ENCODE data around the gene DEAF1. TPM values are rescaled to one million over a fixed set of nuclear protein-coding genes. Genes with fewer than 3 reads are reported as not detected.

The DEAF1 gene
- total RNA-seq, 1 experiment from 2014 or later: 33.9 TPM

DNA sequence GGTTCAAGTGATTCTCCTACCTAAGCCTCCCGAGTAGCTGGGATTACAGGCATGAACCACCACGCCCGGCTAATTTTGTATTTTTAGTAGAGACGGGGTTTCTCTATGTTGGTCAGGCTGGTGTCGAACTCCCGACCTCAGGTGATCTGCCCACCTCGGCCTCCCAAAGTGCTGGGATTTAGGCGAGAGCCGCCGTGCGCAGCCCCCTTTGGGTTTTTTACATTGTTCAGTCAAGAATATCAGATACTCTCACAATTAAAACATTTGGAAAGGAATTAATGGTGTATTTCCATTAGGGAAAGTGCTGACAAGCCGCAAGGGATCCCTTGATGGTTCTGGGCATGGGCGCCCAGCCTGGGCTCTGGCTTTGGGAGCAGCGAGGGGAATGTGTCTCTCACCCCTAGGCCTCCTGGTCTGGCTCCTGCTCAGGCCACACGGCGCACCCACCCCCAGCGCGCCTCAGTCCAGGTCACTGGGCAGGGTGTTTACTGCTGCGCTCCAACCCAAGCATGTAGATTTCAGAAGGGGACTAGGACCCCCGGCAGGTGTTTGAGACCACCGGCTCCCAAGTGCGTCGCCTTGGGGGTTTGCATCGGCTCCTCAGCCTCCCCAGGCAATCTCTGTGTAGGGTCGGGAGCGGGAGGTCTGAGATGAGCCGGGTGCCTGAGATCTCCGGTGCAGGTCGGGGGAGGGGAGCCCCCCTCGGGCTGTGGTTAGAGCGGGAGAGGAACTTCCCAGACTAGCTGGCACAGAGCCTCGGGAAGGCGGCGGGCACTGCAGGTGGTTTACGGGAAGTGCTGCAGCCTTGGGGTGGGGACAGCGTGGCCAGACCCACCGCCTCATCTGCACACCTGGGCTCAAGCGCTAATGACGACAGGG, 78.5 kb downstream of the DEAF1 start:
- H3K27me3 ChIP-seq (ENCODE audit: insufficient read depth, low read length): no peaks in the 10 kb centered on the region
- intact Hi-C loops (cut with micrococcal nuclease): no loop called here
- H2AFZ ChIP-seq (ENCODE audit: low read depth, low read length, poor library complexity, severe bottlenecking): no peak overlapping the region
- H3K4me3 ChIP-seq (replicated peaks in 1 of 2; ENCODE audit: low read depth in 1 of 2, low read length in 2 of 2): peak overlapping the region; percentile 62 to 68
- no TSS peak for BruUV-seq (replicated peaks)
- H3K9me2 ChIP-seq (ENCODE audit: insufficient read depth): no peaks in the 10 kb centered on the region
- ATAC-seq (no peak), DNase-seq (ENCODE audit: low read depth, low spot score) (no peak)
- peak overlapping the region; percentile 74 for H3K9ac ChIP-seq (ENCODE audit: low read length)
- peak overlapping the region; percentile 95 for H3K4me2 ChIP-seq (ENCODE audit: low read length)
- peaks cover 13% of the 10 kb centered on the region; the same call in 1 of the 2 replicates for H4K20me1 ChIP-seq (ENCODE audit: insufficient read depth)
- RAD21 ChIA-PET (ENCODE audit: low non-redundant PET in 1 of 2, low total read pairs in 2 of 2, uncharacterized antibody in 2 of 2, unreplicated experiment in 2 of 2): no interaction called here
- H3K79me2 ChIP-seq (ENCODE audit: insufficient read depth, low read length): peaks cover 27% of the 10 kb centered on the region; the same call in 1 of the 2 replicates
- no peaks in the 10 kb centered on the region for H3K9me3 ChIP-seq (ENCODE audit: control insufficient read depth in 1 of 2, insufficient read depth in 1 of 2, low read depth in 1 of 2, low read length in 2 of 2)
- CTCF ChIA-PET: no interaction called here
- POLR2A ChIA-PET: no interaction called here
- peaks cover 8 to 42% of the 10 kb centered on the region in 2 experiments for H3K4me1 ChIP-seq (ENCODE audit: control insufficient read depth in 1 of 2, insufficient read depth in 2 of 2, low read length in 2 of 2)
- peaks cover 4 to 11% of the 10 kb centered on the region in 2 experiments; a peak in 3 of 4 replicates for H3K36me3 ChIP-seq (ENCODE audit: control insufficient read depth in 1 of 2, insufficient read depth in 2 of 2, low read length in 2 of 2)
- peak overlapping the region; percentile 69 for H3K27ac ChIP-seq (ENCODE audit: low read depth, low read length)
- TF ChIP-seq SRF (IDR thresholded peaks at IDR 0.05; ENCODE audit: low read depth) (no peak), EGR1 (IDR thresholded peaks at IDR 0.05; ENCODE audit: low read depth) (no peak), ELF1 (IDR thresholded peaks at IDR 0.05; ENCODE audit: borderline replicate concordance, low read depth) (no peak), FOSL1 (IDR thresholded peaks at IDR 0.05; ENCODE audit: low read depth) (no peak), POLR2AphosphoS5 (IDR thresholded peaks at IDR 0.05; ENCODE audit: low read depth, low read length) (no peak)

DNA sequence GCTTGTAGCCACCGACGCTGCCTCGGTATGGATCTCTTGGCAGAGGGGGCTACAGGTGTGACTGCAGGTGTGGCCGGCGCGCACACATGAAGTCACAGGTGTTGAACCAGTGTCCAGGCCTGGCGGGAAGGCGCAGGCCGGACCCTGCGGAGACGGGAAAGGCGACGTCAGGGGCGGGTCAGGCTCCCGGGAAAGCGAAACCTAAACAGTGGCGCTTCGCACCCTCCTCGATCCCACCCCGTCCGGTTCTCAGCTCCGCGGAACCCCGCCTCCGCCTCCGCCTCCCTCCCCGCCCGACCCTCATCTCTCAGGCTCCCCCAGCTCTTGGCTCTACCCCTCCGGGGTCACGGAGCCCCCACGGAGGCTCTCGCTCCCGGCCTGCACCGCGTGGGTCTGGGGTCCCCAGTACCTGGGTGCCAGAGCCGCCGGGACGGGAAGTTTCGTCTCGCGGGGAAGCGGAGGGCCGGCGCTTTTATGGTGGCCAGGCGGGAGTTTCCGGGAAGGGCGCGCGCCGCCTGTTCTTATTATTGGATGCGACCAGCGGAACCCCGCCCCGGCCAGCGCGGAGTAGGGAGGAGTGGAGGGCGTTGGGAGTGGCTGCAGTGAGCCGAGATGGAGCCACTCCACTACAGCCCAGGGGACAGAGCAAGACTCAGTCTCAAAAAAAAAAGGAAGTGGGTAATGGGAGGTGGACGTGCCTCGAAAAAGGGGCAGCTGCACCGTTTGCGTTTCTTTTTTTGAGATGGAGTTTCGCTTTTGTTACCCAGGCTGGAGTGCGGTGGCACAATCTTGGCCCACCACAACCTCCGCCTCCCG, 79.3 kb downstream of the DEAF1 start, which contains the start of gene IRF7:
Gene IRF7 (minus strand): TSS at position 447 of the 816 bp plus-strand sequence. CDS start 586 bp downstream, outside the sequence.
- H3K4me3 ChIP-seq (replicated peaks in 1 of 2; ENCODE audit: low read depth in 1 of 2, low read length in 2 of 2): peak within 1 kb of the TSS; percentile 62 to 68
- peaks cover 8 to 42% of the 10 kb centered on the region in 2 experiments for H3K4me1 ChIP-seq (ENCODE audit: control insufficient read depth in 1 of 2, insufficient read depth in 2 of 2, low read length in 2 of 2)
- H2AFZ ChIP-seq (ENCODE audit: low read depth, low read length, poor library complexity, severe bottlenecking): no peak within 1 kb of the TSS
- peak within 1 kb of the TSS; percentile 69 for H3K27ac ChIP-seq (ENCODE audit: low read depth, low read length)
- TSS peak; percentile 76 for BruUV-seq (replicated peaks)
- H3K27me3 ChIP-seq (ENCODE audit: insufficient read depth, low read length): no peaks in the 10 kb centered on the region
- H4K20me1 ChIP-seq (ENCODE audit: insufficient read depth): peaks cover 13% of the 10 kb centered on the region; the same call in 1 of the 2 replicates
- peak within 1 kb of the TSS; percentile 95 for H3K4me2 ChIP-seq (ENCODE audit: low read length)
- ATAC-seq (peak; percentile 86), DNase-seq (ENCODE audit: low read depth, low spot score) (peak; percentile 73)
- H3K79me2 ChIP-seq (ENCODE audit: insufficient read depth, low read length): peaks cover 27% of the 10 kb centered on the region; the same call in 1 of the 2 replicates
- ChIA-PET CTCF (no interaction called here), POLR2A (interaction anchor here (1.7 kb wide), 1 partner anchor 40 kb away, joined by 4 read pairs; the partner anchor contains the start of gene PHRF1), RAD21 (ENCODE audit: low non-redundant PET in 1 of 2, low total read pairs in 2 of 2, uncharacterized antibody in 2 of 2, unreplicated experiment in 2 of 2) (no interaction called here)
- H3K9ac ChIP-seq (ENCODE audit: low read length): peak within 1 kb of the TSS; percentile 74
- no peaks in the 10 kb centered on the region for H3K9me3 ChIP-seq (ENCODE audit: control insufficient read depth in 1 of 2, insufficient read depth in 1 of 2, low read depth in 1 of 2, low read length in 2 of 2)
- peaks cover 10 to 20% of the 10 kb centered on the region in 2 experiments; a peak in 3 of 4 replicates for H3K36me3 ChIP-seq (ENCODE audit: control insufficient read depth in 1 of 2, insufficient read depth in 2 of 2, low read length in 2 of 2)
- H3K9me2 ChIP-seq (ENCODE audit: insufficient read depth): no peaks in the 10 kb centered on the region
- intact Hi-C loops (cut with micrococcal nuclease): no loop called here
- TF ChIP-seq, protein P1, sequence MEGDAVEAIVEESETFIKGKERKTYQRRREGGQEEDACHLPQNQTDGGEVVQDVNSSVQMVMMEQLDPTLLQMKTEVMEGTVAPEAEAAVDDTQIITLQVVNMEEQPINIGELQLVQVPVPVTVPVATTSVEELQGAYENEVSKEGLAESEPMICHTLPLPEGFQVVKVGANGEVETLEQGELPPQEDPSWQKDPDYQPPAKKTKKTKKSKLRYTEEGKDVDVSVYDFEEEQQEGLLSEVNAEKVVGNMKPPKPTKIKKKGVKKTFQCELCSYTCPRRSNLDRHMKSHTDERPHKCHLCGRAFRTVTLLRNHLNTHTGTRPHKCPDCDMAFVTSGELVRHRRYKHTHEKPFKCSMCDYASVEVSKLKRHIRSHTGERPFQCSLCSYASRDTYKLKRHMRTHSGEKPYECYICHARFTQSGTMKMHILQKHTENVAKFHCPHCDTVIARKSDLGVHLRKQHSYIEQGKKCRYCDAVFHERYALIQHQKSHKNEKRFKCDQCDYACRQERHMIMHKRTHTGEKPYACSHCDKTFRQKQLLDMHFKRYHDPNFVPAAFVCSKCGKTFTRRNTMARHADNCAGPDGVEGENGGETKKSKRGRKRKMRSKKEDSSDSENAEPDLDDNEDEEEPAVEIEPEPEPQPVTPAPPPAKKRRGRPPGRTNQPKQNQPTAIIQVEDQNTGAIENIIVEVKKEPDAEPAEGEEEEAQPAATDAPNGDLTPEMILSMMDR (IDR thresholded peaks at IDR 0.05 in 2 of 3, conservative IDR thresholded peaks at IDR 0.05 in 1 of 3; ENCODE audit: borderline replicate concordance in 1 of 3, insufficient read depth in 1 of 3, low read depth in 2 of 3, low read length in 2 of 3): no peak
- TF ChIP-seq EGR1 (IDR thresholded peaks at IDR 0.05; ENCODE audit: low read depth): no peak; the same call in 1 of the 2 replicates
- TF ChIP-seq SIN3A (IDR thresholded peaks at IDR 0.05; ENCODE audit: low read depth): no peak; the same call in 1 of the 2 replicates
- TF ChIP-seq FOSL1 (IDR thresholded peaks at IDR 0.05; ENCODE audit: low read depth): no peak
- TF ChIP-seq TCF7L2 (IDR thresholded peaks at IDR 0.05; ENCODE audit: borderline replicate concordance, extremely low read depth, insufficient read depth, insufficient read length): peak; percentile 68
- TF ChIP-seq, protein P2, sequence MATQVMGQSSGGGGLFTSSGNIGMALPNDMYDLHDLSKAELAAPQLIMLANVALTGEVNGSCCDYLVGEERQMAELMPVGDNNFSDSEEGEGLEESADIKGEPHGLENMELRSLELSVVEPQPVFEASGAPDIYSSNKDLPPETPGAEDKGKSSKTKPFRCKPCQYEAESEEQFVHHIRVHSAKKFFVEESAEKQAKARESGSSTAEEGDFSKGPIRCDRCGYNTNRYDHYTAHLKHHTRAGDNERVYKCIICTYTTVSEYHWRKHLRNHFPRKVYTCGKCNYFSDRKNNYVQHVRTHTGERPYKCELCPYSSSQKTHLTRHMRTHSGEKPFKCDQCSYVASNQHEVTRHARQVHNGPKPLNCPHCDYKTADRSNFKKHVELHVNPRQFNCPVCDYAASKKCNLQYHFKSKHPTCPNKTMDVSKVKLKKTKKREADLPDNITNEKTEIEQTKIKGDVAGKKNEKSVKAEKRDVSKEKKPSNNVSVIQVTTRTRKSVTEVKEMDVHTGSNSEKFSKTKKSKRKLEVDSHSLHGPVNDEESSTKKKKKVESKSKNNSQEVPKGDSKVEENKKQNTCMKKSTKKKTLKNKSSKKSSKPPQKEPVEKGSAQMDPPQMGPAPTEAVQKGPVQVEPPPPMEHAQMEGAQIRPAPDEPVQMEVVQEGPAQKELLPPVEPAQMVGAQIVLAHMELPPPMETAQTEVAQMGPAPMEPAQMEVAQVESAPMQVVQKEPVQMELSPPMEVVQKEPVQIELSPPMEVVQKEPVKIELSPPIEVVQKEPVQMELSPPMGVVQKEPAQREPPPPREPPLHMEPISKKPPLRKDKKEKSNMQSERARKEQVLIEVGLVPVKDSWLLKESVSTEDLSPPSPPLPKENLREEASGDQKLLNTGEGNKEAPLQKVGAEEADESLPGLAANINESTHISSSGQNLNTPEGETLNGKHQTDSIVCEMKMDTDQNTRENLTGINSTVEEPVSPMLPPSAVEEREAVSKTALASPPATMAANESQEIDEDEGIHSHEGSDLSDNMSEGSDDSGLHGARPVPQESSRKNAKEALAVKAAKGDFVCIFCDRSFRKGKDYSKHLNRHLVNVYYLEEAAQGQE (IDR thresholded peaks at IDR 0.05; ENCODE audit: low read depth): no peak
- TF ChIP-seq ZFX (IDR thresholded peaks at IDR 0.05): peak; percentile 32; the same call in 1 of the 2 replicates
- TF ChIP-seq CBX3 (IDR thresholded peaks at IDR 0.05; ENCODE audit: low read depth): no peak

Data from HCT116 (cell line).